HG03045 (cell line): ENCODE measurements around the gene SDK2.

Experiments used
- ATAC-seq: cut with Tn5 transposase; IDR thresholded peaks from one replicate; pipeline ENCODE4 v1.9.1; 2021; ENCODE audit warnings: mild to moderate bottlenecking, moderate library complexity; ENCODE audit not compliant: unreplicated experiment

Gene SDK2

GRCh38 chr17:73644145-73645049, at the start of gene SDK2:
Gene SDK2 (minus strand): TSS chr17:73644445. CDS start chr17:73644088, 357 bp downstream.
- no peak for ATAC-seq

GRCh38 chr17:73693071-73693470, 48.8 kb upstream of the SDK2 start:
- ATAC-seq: no peak

- ATAC-seq: no peak
Observed at GRCh38 chr17:73691321-73691766, 47.1 kb upstream of the SDK2 start.

- no peak for ATAC-seq
Observed at GRCh38 chr17:73690676-73691075, 46.4 kb upstream of the SDK2 start.

- no peak for ATAC-seq
Observed at GRCh38 chr17:73689596-73690275, 45.5 kb upstream of the SDK2 start.

GRCh38 chr17:73686961-73687360, 42.7 kb upstream of the SDK2 start:
- no peak for ATAC-seq

- ATAC-seq: no peak
Observed at GRCh38 chr17:73686126-73686525, 41.9 kb upstream of the SDK2 start.

GRCh38 chr17:73684183-73684582, 39.9 kb upstream of the SDK2 start:
- no peak for ATAC-seq

- no peak for ATAC-seq
Observed at GRCh38 chr17:73683771-73684170, 39.5 kb upstream of the SDK2 start.

GRCh38 chr17:73681946-73682345, 37.7 kb upstream of the SDK2 start:
- no peak for ATAC-seq

GRCh38 chr17:73679476-73679875, 35.2 kb upstream of the SDK2 start:
- ATAC-seq: no peak

- no peak for ATAC-seq
Observed at GRCh38 chr17:73678999-73679398, 34.8 kb upstream of the SDK2 start.

- ATAC-seq: no peak
Observed at GRCh38 chr17:73669771-73670170, 25.5 kb upstream of the SDK2 start.

- ATAC-seq: no peak
Observed at GRCh38 chr17:73667181-73667959, 23.1 kb upstream of the SDK2 start.

GRCh38 chr17:73663614-73664013, 19.4 kb upstream of the SDK2 start:
- ATAC-seq: no peak

- ATAC-seq: no peak
Observed at GRCh38 chr17:73660366-73660765, 16.1 kb upstream of the SDK2 start.

GRCh38 chr17:73658821-73659515, 14.7 kb upstream of the SDK2 start:
- no peak for ATAC-seq

GRCh38 chr17:73657473-73658116, 13.3 kb upstream of the SDK2 start:
- no peak for ATAC-seq

- ATAC-seq: no peak
Observed at GRCh38 chr17:73654241-73654640, 10.0 kb upstream of the SDK2 start.

GRCh38 chr17:73653810-73654209, 9.6 kb upstream of the SDK2 start:
- no peak for ATAC-seq
